H1 (cell line): ENCODE data around the gene SPINK14. TPM values are rescaled to one million over a fixed set of nuclear protein-coding genes. Genes with fewer than 3 reads are reported as not detected.

Experiments used
- CTCF ChIA-PET: fragments of 300-600 bp; sonication (Branson Sonifier 250); formaldehyde crosslinking; loops from one replicate; lab custom pipeline; 2021; ENCODE audit not compliant: partially characterized antibody; lab: Charles Lee
- POLR2A ChIA-PET: fragments of 300-600 bp; sonication (Branson Sonifier 250); formaldehyde crosslinking; loops from one replicate; lab custom pipeline; 2021; ENCODE audit warnings: inconsistent platforms; ENCODE audit not compliant: partially characterized antibody; lab: Charles Lee
- DNase-seq, 2 experiments: peaks; one replicate each; pipeline versions ENCODE4 v3.0.0 to v3.0.0-alpha.2; 2010 to 2022; ENCODE audit warnings: low spot score in 2 of 2, low read depth in 1 of 2, mixed read lengths in 1 of 2
- FAIRE-seq: peaks from 2 replicates; lab custom pipeline; 2011; peaks lifted over from hg19 to GRCh38; lab: Jason Lieb, UNC
- H2AFZ ChIP-seq: 2 replicates; pipeline ENCODE4 v1.8.1; 2012; ENCODE audit warnings: low read length, inconsistent platforms
- H2AK5ac ChIP-seq: 2 replicates; pipeline ENCODE4 v1.6.1; 2013; ENCODE audit warnings: low read depth, low read length
- H2BK120ac ChIP-seq: replicated peaks from 2 replicates; pipeline ENCODE3; 2013; ENCODE audit warnings: low read depth, low read length, inconsistent platforms
- H2BK12ac ChIP-seq: 2 replicates; pipeline ENCODE4 v1.6.1; 2013; ENCODE audit warnings: low read depth, low read length
- H2BK15ac ChIP-seq: 2 replicates; pipeline ENCODE4 v1.6.1; 2013; ENCODE audit warnings: low read length
- H2BK20ac ChIP-seq: 2 replicates; pipeline ENCODE4 v1.6.1; 2013; ENCODE audit warnings: low read length
- H2BK5ac ChIP-seq: 2 replicates; pipeline ENCODE4 v1.6.1; 2013; ENCODE audit warnings: low read depth, low read length
- H3K14ac ChIP-seq: 2 replicates; pipeline ENCODE4 v1.6.1; 2013; ENCODE audit warnings: inconsistent platforms; ENCODE audit not compliant: insufficient read length
- H3K18ac ChIP-seq: 2 replicates; pipeline ENCODE4 v1.6.1; 2013; ENCODE audit warnings: low read length; ENCODE audit errors: extremely low read depth
- H3K23ac ChIP-seq: 2 replicates; pipeline ENCODE4 v1.6.1; 2013; ENCODE audit warnings: inconsistent platforms; ENCODE audit not compliant: insufficient read length
- H3K23me2 ChIP-seq: 2 replicates; pipeline ENCODE4 v1.6.1; 2013; ENCODE audit warnings: low read depth, low read length
- H3K27ac ChIP-seq: 2 replicates; pipeline ENCODE4 v1.6.1; 2011; ENCODE audit warnings: low read depth, low read length, inconsistent platforms
- H3K27me3 ChIP-seq, 4 experiments: replicated peaks in 1 of 4; 1 replicate in 1 of 4; 2 replicates in 3 of 4; pipeline versions ENCODE4 v1.6.1 to v1.8.1; 2011 to 2013; ENCODE audit warnings: low read length in 3 of 4, mild to moderate bottlenecking in 3 of 4, inconsistent platforms in 2 of 4, mixed read lengths in 2 of 4, moderate library complexity in 1 of 4; ENCODE audit not compliant: control insufficient read depth in 3 of 4, insufficient read depth in 3 of 4; ENCODE audit errors: extremely low read depth in 1 of 4
- H3K36me3 ChIP-seq, 4 experiments: 2 replicates each; pipeline versions ENCODE4 v1.6.1 to v1.8.1; 2011 to 2013; ENCODE audit warnings: mild to moderate bottlenecking in 4 of 4, low read length in 3 of 4, moderate library complexity in 2 of 4, control low read depth in 1 of 4, inconsistent platforms in 1 of 4; ENCODE audit not compliant: insufficient read depth in 4 of 4, control insufficient read depth in 2 of 4
- H3K4ac ChIP-seq: replicated peaks from 2 replicates; pipeline ENCODE3; 2013; ENCODE audit warnings: low read length, low read depth, mixed read lengths, inconsistent platforms; ENCODE audit not compliant: insufficient read length
- H3K4me1 ChIP-seq, 4 experiments: replicated peaks in 1 of 4; 1 replicate in 1 of 4; 2 replicates in 3 of 4; pipeline versions ENCODE4 v1.6.1 to v1.8.1; 2011 to 2013; ENCODE audit warnings: low read length in 3 of 4, inconsistent platforms in 2 of 4, mixed read lengths in 1 of 4; ENCODE audit not compliant: insufficient read depth in 4 of 4, control insufficient read depth in 3 of 4
- H3K4me2 ChIP-seq, 2 experiments: 2 replicates each; pipeline versions ENCODE4 v1.6.1 to v1.8.1; 2011 to 2013; ENCODE audit warnings: low read depth in 2 of 2, low read length in 2 of 2, control low read depth in 1 of 2, inconsistent platforms in 1 of 2, mild to moderate bottlenecking in 1 of 2; ENCODE audit not compliant: insufficient read depth in 1 of 2
- H3K4me3 ChIP-seq, 4 experiments: fragments of 200-600, 300-600 bp in 1 of 4; sonication (generic), shearing (Covaris generic), sonication (Bioruptor Twin) in 1 of 4; 2 replicates each; pipeline versions ENCODE4 v1.5.1 to v1.8.1; 2011 to 2016; ENCODE audit warnings: low read length in 4 of 4, low read depth in 3 of 4, control low read depth in 2 of 4, inconsistent platforms in 2 of 4, mild to moderate bottlenecking in 2 of 4, mixed read lengths in 1 of 4, moderate library complexity in 1 of 4; ENCODE audit not compliant: insufficient read depth in 2 of 4; ENCODE audit errors: extremely low read depth in 1 of 4
- H3K56ac ChIP-seq: replicated peaks from 2 replicates; pipeline ENCODE3; 2013; ENCODE audit warnings: low read depth, mild to moderate bottlenecking, mixed read lengths, low read length, inconsistent platforms; ENCODE audit not compliant: insufficient read length
- H3K79me1 ChIP-seq: 2 replicates; pipeline ENCODE4 v1.6.1; 2013; ENCODE audit warnings: low read depth, low read length, control low read depth
- H3K79me2 ChIP-seq, 2 experiments: 2 replicates each; pipeline versions ENCODE4 v1.6.1 to v1.8.1; 2012 to 2013; ENCODE audit warnings: low read length in 2 of 2, mild to moderate bottlenecking in 2 of 2, inconsistent platforms in 1 of 2; ENCODE audit not compliant: insufficient read depth in 2 of 2, control insufficient read depth in 1 of 2
- H3K9ac ChIP-seq, 4 experiments: replicated peaks in 1 of 4; 1 replicate in 1 of 4; 2 replicates in 3 of 4; pipeline versions ENCODE4 v1.6.1 to v1.8.1; 2011 to 2013; ENCODE audit warnings: low read depth in 3 of 4, low read length in 3 of 4, control low read depth in 2 of 4, mild to moderate bottlenecking in 2 of 4, moderate library complexity in 2 of 4, inconsistent platforms in 1 of 4; ENCODE audit errors: extremely low read depth in 1 of 4
- H3K9me3 ChIP-seq, 2 experiments: 2 replicates each; pipeline versions ENCODE4 v1.6.1 to v1.8.1; 2012 to 2013; ENCODE audit warnings: mild to moderate bottlenecking in 2 of 2, moderate library complexity in 2 of 2, control low read depth in 1 of 2, inconsistent platforms in 1 of 2, low read depth in 1 of 2, low read length in 1 of 2, mixed read lengths in 1 of 2; ENCODE audit not compliant: insufficient read depth in 2 of 2
- H4K20me1 ChIP-seq, 2 experiments: replicated peaks in 1 of 2; 2 replicates each; pipeline versions ENCODE3 to v1.8.1; 2011 to 2013; ENCODE audit warnings: inconsistent platforms in 2 of 2, low read length in 2 of 2, mild to moderate bottlenecking in 1 of 2; ENCODE audit not compliant: insufficient read depth in 2 of 2, control insufficient read depth in 1 of 2
- H4K5ac ChIP-seq: 2 replicates; pipeline ENCODE4 v1.6.1; 2013; ENCODE audit warnings: low read length, low read depth, mixed read lengths, inconsistent platforms; ENCODE audit not compliant: insufficient read length
- H4K8ac ChIP-seq: 2 replicates; pipeline ENCODE4 v1.8.0; 2013; ENCODE audit warnings: mild to moderate bottlenecking, moderate library complexity, low read length, inconsistent platforms; ENCODE audit not compliant: insufficient read depth; ENCODE audit errors: extremely low read depth
- H4K91ac ChIP-seq: replicated peaks from 2 replicates; pipeline ENCODE3; 2013; ENCODE audit warnings: low read length, mixed read lengths, inconsistent platforms; ENCODE audit not compliant: insufficient read length
- EZH2 ChIP-seq: fragments of 200-600 bp; sonication (generic); IDR thresholded peaks from 2 replicates; pipeline ENCODE4 v1.7.1; 2012; ENCODE audit warnings: low read depth, mild to moderate bottlenecking, moderate library complexity, low read length, inconsistent platforms; ENCODE audit not compliant: severe bottlenecking
- SAP30 ChIP-seq: fragments of 300-600 bp; sonication (generic); IDR thresholded peaks from 2 replicates; pipeline ENCODE4 v1.7.1; 2012; ENCODE audit warnings: low read length, moderate library complexity, mild to moderate bottlenecking, inconsistent platforms; ENCODE audit not compliant: insufficient read depth, insufficient replicate concordance
- SP4 ChIP-seq: IDR thresholded peaks from 2 replicates; pipeline ENCODE4 v1.6.1; 2012; ENCODE audit warnings: low read length, inconsistent platforms
- WGBS, 2 experiments: shearing (Covaris generic) in 1 of 2; methylation state at CpG; one replicate each; pipeline versions ENCODE4 v1.1.6 to v1.1.7; 2013 to 2015; ENCODE audit warnings: low lambda C conversion rate in 2 of 2, mixed read lengths in 2 of 2, inconsistent platforms in 1 of 2, low coverage in 1 of 2, missing lambda C conversion rate in 1 of 2; ENCODE audit not compliant: insufficient replicate concordance in 2 of 2, insufficient coverage in 1 of 2, insufficient read length in 1 of 2; ENCODE audit errors: extremely low coverage in 1 of 2, missing lambda C conversion rate in 1 of 2; 5-methylcytosine and 5-hydroxymethylcytosine counted together
- polyA plus RNA-seq, 7 experiments: library from polyadenylated mRNA; depleted of rRNA in 3 of 7; stranded (reverse) in 5 of 7; unstranded in 2 of 7; fragments of >200 nt in 5 of 7; fragments of 200-250 nt in 2 of 7; gene quantifications; 1 replicate in 5 of 7; 2 replicates in 1 of 7; 4 replicates in 1 of 7; pipeline versions ENCODE4 v1.2.1 to v1.2.3, GENCODE V29; 2011 to 2013; ENCODE audit warnings: missing spikeins in 2 of 7, mixed read lengths in 2 of 7
- total RNA-seq: library from RNA; stranded (reverse); fragmentation: NEBNext Ultra II Directional; extraction: Animal tissue kit (Norgen Biotek cat#: 25700); gene quantifications from 2 replicates; pipeline ENCODE4 v1.2.1, GENCODE V29; 2021

Gene SPINK14
- total and polyA plus RNA-seq, 2 of the 8 experiments (the other 6 are each of a cell fraction or from before 2014, with no cell fraction given): not detected

DNA sequence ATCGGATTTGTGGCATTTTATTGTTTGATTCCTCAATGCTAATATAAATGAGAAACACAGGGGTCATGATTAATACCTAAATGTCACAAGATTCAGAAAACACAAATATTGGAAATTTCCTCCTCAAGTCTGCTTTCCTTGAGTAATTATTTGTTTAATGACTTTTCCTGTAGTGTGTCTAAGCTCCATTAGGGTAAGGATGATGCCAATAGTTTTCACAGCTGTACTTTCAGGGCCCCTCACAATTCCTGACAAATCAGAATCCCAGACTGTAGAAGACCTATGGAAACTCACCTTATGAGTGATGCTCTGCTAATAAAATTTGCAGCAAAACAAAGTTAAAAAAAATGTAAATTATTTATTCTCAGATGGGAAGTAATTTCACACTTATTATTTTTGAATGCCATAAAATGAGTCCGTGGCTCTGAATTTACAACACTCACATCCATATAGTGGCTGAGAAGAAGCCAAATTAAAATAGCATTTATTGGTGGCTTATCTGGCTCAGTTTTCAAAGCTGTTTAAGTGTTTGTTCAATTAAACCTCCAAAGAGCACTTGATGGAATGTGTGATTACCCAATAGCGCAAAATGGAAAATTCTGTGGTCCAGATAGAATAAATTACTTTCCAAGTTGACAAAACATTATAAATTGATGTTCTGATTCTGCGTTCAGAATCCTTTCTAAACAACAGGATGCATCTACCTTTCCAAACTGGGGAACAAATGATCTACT is 1.6 kb upstream of the SPINK14 start:
- ChIA-PET POLR2A (interaction anchor here (0.5 kb wide), 1 partner anchor 291 kb away, joined by 3 read pairs; no protein-coding TSS in a partner anchor), CTCF (interaction anchor here (1.0 to 1.9 kb wide), 2 partner anchors 9 to 13 kb away, joined by 3 to 7 read pairs; no protein-coding TSS in a partner anchor)
- Histone ChIP-seq H3K27ac (no peak overlapping the region), H2BK15ac (no peak overlapping the region), H3K4me3 (no peak overlapping the region), H2AFZ (no peak overlapping the region), H4K5ac (no peak overlapping the region), H3K27me3 (no peaks in the 10 kb centered on the region), H3K79me1 (no peaks in the 10 kb centered on the region), H3K4ac (no peak overlapping the region), H3K79me2 (no peaks in the 10 kb centered on the region), H3K9me3 (0 out of 4 replicates have a peak, but pooled peaks cover 0 to 2% of the 10 kb centered on the region in 2 experiments), H3K23ac (no peak overlapping the region), H2AK5ac (no peak overlapping the region), H3K18ac (no peak overlapping the region), H3K9ac (no peak overlapping the region), H2BK120ac (no peak overlapping the region), H4K20me1 (no peaks in the 10 kb centered on the region), H3K36me3 (no peaks in the 10 kb centered on the region), H4K91ac (no peak overlapping the region), H3K56ac (no peak overlapping the region), H2BK5ac (no peak overlapping the region), H3K23me2 (no peaks in the 10 kb centered on the region), H3K4me2 (no peak overlapping the region), H2BK12ac (no peak overlapping the region), H3K4me1 (no peaks in the 10 kb centered on the region), H2BK20ac (no peak overlapping the region), H4K8ac (no peak overlapping the region), H3K14ac (no peak overlapping the region)
- 93% methylated on average over 4 of the region's 4 CpGs; no CpG with 5 or more reads in 1 of the 2 experiments for WGBS, 2 experiments
- FAIRE-seq (no peak), DNase-seq (no peak)
- TF ChIP-seq SAP30 (no peak), EZH2 (no peak), SP4 (no peak)
